Neural cell (in vitro differentiated cells): ENCODE results near the gene COL20A1. TPM values are rescaled to one million over a fixed set of nuclear protein-coding genes. Genes with fewer than 3 reads are reported as not detected.

Source experiments
- H2AFZ ChIP-seq: fragments of 200-600, 300-800 bp; sonication (generic), shearing (Covaris generic); 2 replicates; pipeline ENCODE4 v1.6.0; 2014; ENCODE audit warnings: low read depth, mild to moderate bottlenecking, antibody characterized with exemption, low read length, moderate library complexity
- H3F3A ChIP-seq: fragments of 200-600 bp; shearing (Covaris generic); 2 replicates; pipeline ENCODE4 v1.6.1; 2016; ENCODE audit warnings: mild to moderate bottlenecking, moderate library complexity, mixed read lengths, antibody characterized with exemption, low read length; ENCODE audit not compliant: insufficient read depth, poor library complexity, severe bottlenecking
- H3K27ac ChIP-seq: fragments of 200-600, 300-800 bp; sonication (generic), shearing (Covaris generic); 2 replicates; pipeline ENCODE4 v1.5.1; 2014; ENCODE audit warnings: mild to moderate bottlenecking, low read length, moderate library complexity
- H3K27me3 ChIP-seq: fragments of 300-800, 200-600 bp; sonication (generic), shearing (Covaris generic); 2 replicates; pipeline ENCODE4 v1.6.0; 2014; ENCODE audit warnings: mild to moderate bottlenecking, low read depth, low read length, moderate library complexity; ENCODE audit not compliant: insufficient read depth
- H3K36me3 ChIP-seq: fragments of 300-800, 200-600 bp; sonication (generic), shearing (Covaris generic); 2 replicates; pipeline ENCODE4 v1.5.1; 2014; ENCODE audit warnings: mild to moderate bottlenecking, antibody characterized with exemption, low read length, moderate library complexity; ENCODE audit not compliant: insufficient read depth
- H3K4me2 ChIP-seq: fragments of 300-800, 200-600 bp; sonication (generic), shearing (Covaris generic); 2 replicates; pipeline ENCODE4 v1.6.0; 2014; ENCODE audit warnings: mild to moderate bottlenecking, low read length
- H3K4me3 ChIP-seq: fragments of 300-800, 200-600 bp; sonication (generic), shearing (Covaris generic); 2 replicates; pipeline ENCODE4 v1.5.1; 2014; ENCODE audit warnings: mild to moderate bottlenecking, low read length, moderate library complexity
- H3K79me2 ChIP-seq: fragments of 200-600 bp; shearing (Covaris generic); replicated peaks from 2 replicates; pipeline ENCODE4 v1.6.0; 2014; ENCODE audit warnings: mild to moderate bottlenecking, low read length, moderate library complexity; ENCODE audit not compliant: insufficient read depth
- H3K9ac ChIP-seq: fragments of 300-800, 200-600 bp; sonication (generic), shearing (Covaris generic); 2 replicates; pipeline ENCODE4 v1.6.1; 2016; ENCODE audit warnings: mild to moderate bottlenecking, low read length, mixed read lengths
- H3K9me2 ChIP-seq: fragments of 200-600 bp; shearing (Covaris generic); 2 replicates; pipeline ENCODE4 v1.6.1; 2016; ENCODE audit warnings: mild to moderate bottlenecking, low read length, mixed read lengths; ENCODE audit not compliant: insufficient read depth
- H3K9me3 ChIP-seq: fragments of 200-600, 300-800 bp; sonication (generic), shearing (Covaris generic); 2 replicates; pipeline ENCODE4 v1.6.1; 2016; ENCODE audit warnings: mild to moderate bottlenecking, mixed run types, low read length, moderate library complexity, mixed read lengths
- H4K20me1 ChIP-seq: fragments of 200-600 bp; shearing (Covaris generic); 2 replicates; pipeline ENCODE4 v1.6.1; 2016; ENCODE audit warnings: mild to moderate bottlenecking, mixed run types; ENCODE audit not compliant: insufficient read depth
- CTCF ChIP-seq: fragments of 450-650 bp; IDR thresholded peaks from 2 replicates; pipeline ENCODE4 v1.5.1; 2014; ENCODE audit warnings: antibody characterized with exemption, mild to moderate bottlenecking, moderate library complexity; ENCODE audit not compliant: poor library complexity, severe bottlenecking
- EP300 ChIP-seq: fragments of 450-650 bp; conservative IDR thresholded peaks from 2 replicates; pipeline ENCODE4 v1.6.1; 2014; ENCODE audit warnings: antibody characterized with exemption, mild to moderate bottlenecking, moderate library complexity; ENCODE audit not compliant: poor library complexity, severe bottlenecking
- EZH2 ChIP-seq: fragments of 200-600, 300-800 bp; shearing (Covaris generic), sonication (generic); IDR thresholded peaks from 2 replicates; pipeline ENCODE4 v1.6.1; 2014; ENCODE audit warnings: antibody characterized with exemption, low read length, borderline replicate concordance, mild to moderate bottlenecking; ENCODE audit not compliant: insufficient read depth, poor library complexity, severe bottlenecking
- MXI1 ChIP-seq: fragments of 450-650 bp; conservative IDR thresholded peaks from 2 replicates; pipeline ENCODE4 v1.6.1; 2014; ENCODE audit warnings: antibody characterized with exemption, mild to moderate bottlenecking; ENCODE audit not compliant: poor library complexity, severe bottlenecking
- POLR2AphosphoS5 ChIP-seq: IDR thresholded peaks from 2 replicates; pipeline ENCODE4 v1.6.1; 2012
- RAD21 ChIP-seq: fragments of 450-650 bp; conservative IDR thresholded peaks from 2 replicates; pipeline ENCODE4 v1.6.1; 2014; ENCODE audit warnings: antibody characterized with exemption, mild to moderate bottlenecking, moderate library complexity
- SMC3 ChIP-seq: fragments of 450-650 bp; conservative IDR thresholded peaks from 2 replicates; pipeline ENCODE4 v1.6.1; 2014; ENCODE audit warnings: antibody characterized with exemption, mild to moderate bottlenecking, moderate library complexity; ENCODE audit not compliant: poor library complexity
- TAF1 ChIP-seq: IDR thresholded peaks from 2 replicates; pipeline ENCODE4 v1.6.1; 2012; ENCODE audit warnings: low read depth
- polyA plus RNA-seq: library from polyadenylated mRNA; depleted of rRNA; stranded (reverse); fragments of >200 nt; gene quantifications from 2 replicates; pipeline ENCODE4 v1.2.3, GENCODE V29; 2014
- TF ChIP-seq, protein P1 (sequence below): IDR thresholded peaks from 2 replicates; pipeline ENCODE4 v1.6.1; 2012; ENCODE audit warnings: borderline replicate concordance

The COL20A1 gene
- polyA plus RNA-seq, 1 donor from 2014 or later, result 1.1 TPM

DNA sequence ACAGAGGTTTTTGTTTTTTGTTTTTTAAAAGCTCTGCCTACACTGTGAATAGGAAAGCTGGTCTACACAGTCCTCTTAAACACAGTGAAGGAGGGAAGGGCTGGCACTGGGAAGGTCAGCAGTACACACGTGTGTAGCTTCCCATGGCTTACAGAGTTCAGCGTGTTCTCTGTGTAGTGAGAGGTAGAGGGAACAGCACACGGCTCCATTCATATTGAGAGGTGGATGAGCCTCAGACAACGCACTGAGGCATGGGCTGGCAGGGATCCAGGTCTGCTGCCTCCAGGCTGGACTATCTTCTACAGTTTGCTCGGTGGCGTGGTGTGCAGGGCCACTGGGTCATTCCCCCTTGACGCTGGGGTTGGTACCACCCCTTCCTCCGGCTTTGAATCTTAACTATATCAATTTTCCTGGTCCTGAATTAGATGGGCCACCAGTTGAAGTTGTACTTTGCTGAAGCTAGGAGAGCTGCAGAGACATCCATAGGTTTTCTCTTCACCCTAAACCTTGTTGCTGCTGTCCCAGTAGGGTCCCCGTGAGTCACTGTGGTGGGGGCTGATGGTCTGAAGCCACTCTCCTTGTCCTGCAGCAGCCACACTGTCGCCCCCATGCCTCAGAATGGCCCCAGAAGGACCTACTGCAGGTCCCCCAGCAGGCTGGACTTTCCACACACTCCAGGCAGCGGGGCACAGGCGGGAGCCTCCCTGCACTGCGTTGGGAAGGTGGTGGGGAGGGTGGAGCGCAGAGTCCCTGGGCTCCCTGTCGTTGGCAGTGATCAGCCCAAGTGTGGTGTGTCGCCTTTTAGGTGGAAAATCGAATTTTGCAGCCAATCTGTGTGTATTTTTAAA is 18.4 kb upstream of the COL20A1 start:
- Histone ChIP-seq H3K27me3 (no peaks in the 10 kb centered on the region), H3K9ac (no peak overlapping the region), H3K79me2 (peaks cover 30% of the 10 kb centered on the region), H3K27ac (no peak overlapping the region), H3K4me2 (no peak overlapping the region), H3K9me2 (no peaks in the 10 kb centered on the region), H3F3A (no peaks in the 10 kb centered on the region), H3K36me3 (no peaks in the 10 kb centered on the region), H3K4me3 (peak overlapping the region; percentile 35), H2AFZ (no peak overlapping the region), H4K20me1 (no peaks in the 10 kb centered on the region), H3K9me3 (no peaks in the 10 kb centered on the region)
- TF ChIP-seq MXI1, result no peak
- TF ChIP-seq SMC3, result no peak
- TF ChIP-seq CTCF, result no peak
- no peak for TF ChIP-seq RAD21
- TF ChIP-seq EP300, result no peak
- no peak for TF ChIP-seq TAF1
- TF ChIP-seq, protein P1, sequence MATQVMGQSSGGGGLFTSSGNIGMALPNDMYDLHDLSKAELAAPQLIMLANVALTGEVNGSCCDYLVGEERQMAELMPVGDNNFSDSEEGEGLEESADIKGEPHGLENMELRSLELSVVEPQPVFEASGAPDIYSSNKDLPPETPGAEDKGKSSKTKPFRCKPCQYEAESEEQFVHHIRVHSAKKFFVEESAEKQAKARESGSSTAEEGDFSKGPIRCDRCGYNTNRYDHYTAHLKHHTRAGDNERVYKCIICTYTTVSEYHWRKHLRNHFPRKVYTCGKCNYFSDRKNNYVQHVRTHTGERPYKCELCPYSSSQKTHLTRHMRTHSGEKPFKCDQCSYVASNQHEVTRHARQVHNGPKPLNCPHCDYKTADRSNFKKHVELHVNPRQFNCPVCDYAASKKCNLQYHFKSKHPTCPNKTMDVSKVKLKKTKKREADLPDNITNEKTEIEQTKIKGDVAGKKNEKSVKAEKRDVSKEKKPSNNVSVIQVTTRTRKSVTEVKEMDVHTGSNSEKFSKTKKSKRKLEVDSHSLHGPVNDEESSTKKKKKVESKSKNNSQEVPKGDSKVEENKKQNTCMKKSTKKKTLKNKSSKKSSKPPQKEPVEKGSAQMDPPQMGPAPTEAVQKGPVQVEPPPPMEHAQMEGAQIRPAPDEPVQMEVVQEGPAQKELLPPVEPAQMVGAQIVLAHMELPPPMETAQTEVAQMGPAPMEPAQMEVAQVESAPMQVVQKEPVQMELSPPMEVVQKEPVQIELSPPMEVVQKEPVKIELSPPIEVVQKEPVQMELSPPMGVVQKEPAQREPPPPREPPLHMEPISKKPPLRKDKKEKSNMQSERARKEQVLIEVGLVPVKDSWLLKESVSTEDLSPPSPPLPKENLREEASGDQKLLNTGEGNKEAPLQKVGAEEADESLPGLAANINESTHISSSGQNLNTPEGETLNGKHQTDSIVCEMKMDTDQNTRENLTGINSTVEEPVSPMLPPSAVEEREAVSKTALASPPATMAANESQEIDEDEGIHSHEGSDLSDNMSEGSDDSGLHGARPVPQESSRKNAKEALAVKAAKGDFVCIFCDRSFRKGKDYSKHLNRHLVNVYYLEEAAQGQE, result no peak
- no peak for TF ChIP-seq EZH2
- no peak for TF ChIP-seq POLR2AphosphoS5

GRCh38 chr20:63275825-63276224 is 17.2 kb upstream of the COL20A1 start:
- Histone ChIP-seq H3K27me3 (no peaks in the 10 kb centered on the region), H3K9me2 (no peaks in the 10 kb centered on the region), H4K20me1 (no peaks in the 10 kb centered on the region), H2AFZ (no peak overlapping the region), H3K79me2 (peaks cover 30% of the 10 kb centered on the region), H3K9ac (no peak overlapping the region), H3K27ac (no peak overlapping the region), H3K4me3 (no peak overlapping the region), H3F3A (no peaks in the 10 kb centered on the region), H3K4me2 (no peak overlapping the region), H3K36me3 (no peaks in the 10 kb centered on the region), H3K9me3 (no peaks in the 10 kb centered on the region)
- TF ChIP-seq, protein P1, result no peak
- TF ChIP-seq MXI1, result no peak
- TF ChIP-seq CTCF, result no peak
- no peak for TF ChIP-seq TAF1
- no peak for TF ChIP-seq POLR2AphosphoS5
- no peak for TF ChIP-seq SMC3
- TF ChIP-seq RAD21, result no peak
- no peak for TF ChIP-seq EZH2
- TF ChIP-seq EP300, result no peak
